HepG2 (cell line): ENCODE data around the gene WDR87. TPM values are rescaled to one million over a fixed set of nuclear protein-coding genes. Genes with fewer than 3 reads are reported as not detected.
A peak's percentile ranks its signal among the peaks of the same experiment; 100 is the strongest.

ENCODE experiments used
- ATF1 ChIP-seq: IDR thresholded peaks from 2 replicates; pipeline ENCODE4 v1.6.1; 2016; ENCODE audit warnings: mild to moderate bottlenecking, control low read depth
- BRD4 ChIP-seq: sonication (generic); formaldehyde crosslinking; IDR thresholded peaks from 2 replicates; pipeline ENCODE4 v1.4.0; 2020; ENCODE audit warnings: missing genetic modification reagents
- CBX2 ChIP-seq, 2 experiments: fragments of 200-600 bp in 1 of 2; sonication (generic); formaldehyde crosslinking in 1 of 2; IDR thresholded peaks; 2 replicates each; pipeline versions ENCODE4 v1.7.0 to v1.8.1; 2018 to 2022; ENCODE audit warnings: low read depth in 2 of 2, low read length in 1 of 2, mild to moderate bottlenecking in 1 of 2, missing genetic modification reagents in 1 of 2
- FOXC1 ChIP-seq: sonication (generic); formaldehyde crosslinking; IDR thresholded peaks from 2 replicates; pipeline ENCODE4 v1.8.0; 2022; ENCODE audit warnings: mild to moderate bottlenecking, missing genetic modification reagents, borderline replicate concordance
- GLMP ChIP-seq: sonication (generic); formaldehyde crosslinking; IDR thresholded peaks from 2 replicates; pipeline ENCODE4 v1.9.0; 2021; ENCODE audit warnings: missing genetic modification reagents, mild to moderate bottlenecking, borderline replicate concordance
- IRF9 ChIP-seq: sonication (generic); formaldehyde crosslinking; IDR thresholded peaks from 2 replicates; pipeline ENCODE4 v1.8.0; 2022; ENCODE audit warnings: missing genetic modification reagents, mild to moderate bottlenecking, borderline replicate concordance
- MAZ ChIP-seq, 2 experiments: sonication (generic) in 1 of 2; formaldehyde crosslinking in 1 of 2; IDR thresholded peaks; 2 replicates each; pipeline versions ENCODE4 v1.5.0 to v1.6.1; 2012 to 2020; ENCODE audit warnings: low read depth in 2 of 2, mild to moderate bottlenecking in 2 of 2, borderline replicate concordance in 1 of 2, improper control_type of control experiment in 1 of 2, low read length in 1 of 2, missing genetic modification reagents in 1 of 2, moderate library complexity in 1 of 2
- MLXIP ChIP-seq: sonication (generic); formaldehyde crosslinking; IDR thresholded peaks from 2 replicates; pipeline ENCODE4 v1.9.0; 2021; ENCODE audit warnings: missing genetic modification reagents, borderline replicate concordance
- SP5 ChIP-seq: IDR thresholded peaks from 2 replicates; pipeline ENCODE4 v1.6.1; 2016; ENCODE audit warnings: low read depth, borderline replicate concordance
- TARDBP ChIP-seq: sonication (generic); formaldehyde crosslinking; IDR thresholded peaks from 2 replicates; pipeline ENCODE4 v1.8.0; 2022; ENCODE audit warnings: mild to moderate bottlenecking, missing genetic modification reagents
- ZBTB42 ChIP-seq: sonication (generic); formaldehyde crosslinking; IDR thresholded peaks from 2 replicates; pipeline ENCODE4 v1.5.0; 2020; ENCODE audit warnings: mild to moderate bottlenecking, missing genetic modification reagents
- ZC3H4 ChIP-seq: sonication (generic); formaldehyde crosslinking; IDR thresholded peaks from 2 replicates; pipeline ENCODE4 v1.4.0; 2020; ENCODE audit warnings: missing genetic modification reagents, borderline replicate concordance
- ZFP62 ChIP-seq: sonication (generic); formaldehyde crosslinking; IDR thresholded peaks from 2 replicates; pipeline ENCODE4 v1.4.0; 2020; ENCODE audit warnings: missing genetic modification reagents
- ZNF264 ChIP-seq: sonication (generic); formaldehyde crosslinking; IDR thresholded peaks from 2 replicates; pipeline ENCODE4 v1.4.0; 2020; ENCODE audit warnings: missing genetic modification reagents
- ZNF280B ChIP-seq: sonication (generic); formaldehyde crosslinking; IDR thresholded peaks from 2 replicates; pipeline ENCODE4 v1.5.0; 2020; ENCODE audit warnings: missing genetic modification reagents, mild to moderate bottlenecking, borderline replicate concordance
- ZNF44 ChIP-seq: sonication (generic); formaldehyde crosslinking; IDR thresholded peaks from 2 replicates; pipeline ENCODE4 v1.5.1; 2020; ENCODE audit warnings: mild to moderate bottlenecking, missing genetic modification reagents
- ZNF547 ChIP-seq: sonication (generic); formaldehyde crosslinking; IDR thresholded peaks from 2 replicates; pipeline ENCODE4 v1.5.1; 2020; ENCODE audit warnings: mild to moderate bottlenecking, missing genetic modification reagents
- ZNF737 ChIP-seq: sonication (generic); formaldehyde crosslinking; IDR thresholded peaks from 2 replicates; pipeline ENCODE4 v1.5.0; 2020; ENCODE audit warnings: missing genetic modification reagents, mild to moderate bottlenecking, borderline replicate concordance
- ZNF784 ChIP-seq: sonication (generic); formaldehyde crosslinking; IDR thresholded peaks from 2 replicates; pipeline ENCODE4 v1.5.1; 2020; ENCODE audit warnings: missing genetic modification reagents, mild to moderate bottlenecking, borderline replicate concordance
- ZSCAN31 ChIP-seq: sonication (generic); formaldehyde crosslinking; IDR thresholded peaks from 2 replicates; pipeline ENCODE4 v1.5.0; 2020; ENCODE audit warnings: low read depth, mild to moderate bottlenecking, missing genetic modification reagents
- polyA plus RNA-seq, 8 experiments: library from polyadenylated mRNA; depleted of rRNA in 3 of 8; stranded (reverse) in 7 of 8; unstranded in 1 of 8; fragments of >200 nt; fragmentation: Illumina TruSeq in 4 of 8; extraction: Trizol in 4 of 8; gene quantifications; 2 replicates each; pipeline versions ENCODE4 v1.2.1 to v1.2.3, GENCODE V29; 2011 to 2016; ENCODE audit warnings: low read depth in 4 of 8, missing spikeins in 1 of 8, mixed read lengths in 1 of 8; ENCODE audit not compliant: insufficient read depth in 1 of 8
- total RNA-seq, 5 experiments: library from RNA; depleted of rRNA; stranded (reverse); fragments of >200 nt; fragmentation: Illumina TruSeq; extraction: Trizol; gene quantifications; 2 replicates each; pipeline ENCODE4 v1.2.3, GENCODE V29; 2016; ENCODE audit warnings: low read depth in 1 of 5

Gene WDR87
- total and polyA plus RNA-seq, 2 of the 13 experiments (the other 11 are each of a cell fraction or from before 2014, with no cell fraction given), result not detected

- peak; percentile 41; the same call in 1 of the 2 replicates for TF ChIP-seq ZNF547 (CRISPR knock-in tag)
- no peak for TF ChIP-seq ZNF737 (CRISPR knock-in tag)
- no peak for TF ChIP-seq ZSCAN31
- no peak; the same call in 1 of the 2 replicates for TF ChIP-seq ZC3H4 (CRISPR knock-in tag)
- peak; percentile 79 for TF ChIP-seq FOXC1 (CRISPR knock-in tag)
- no peak for TF ChIP-seq MAZ (IDR thresholded peaks at IDR 0.05; ENCODE audit: borderline replicate concordance, low read depth, low read length)
- peak; percentile 73 for TF ChIP-seq MAZ (CRISPR knock-in tag; IDR thresholded peaks at IDR 0.05; ENCODE audit: low read depth)
- TF ChIP-seq ATF1, result no peak
- TF ChIP-seq ZBTB42 (CRISPR knock-in tag), result peak; percentile 78; the same call in 1 of the 2 replicates
- TF ChIP-seq MLXIP (CRISPR knock-in tag), result no peak
- TF ChIP-seq BRD4, result no peak
- TF ChIP-seq ZNF280B (CRISPR knock-in tag), result 0 out of 2 replicates have a peak, but pooled peaks have one; percentile 33
- no peak for TF ChIP-seq GLMP (CRISPR knock-in tag)
- peak; percentile 40; the same call in 1 of the 2 replicates for TF ChIP-seq ZNF784 (CRISPR knock-in tag)
- no peak for TF ChIP-seq SP5
- no peak; the same call in 1 of the 2 replicates for TF ChIP-seq IRF9 (CRISPR knock-in tag)
- TF ChIP-seq TARDBP (CRISPR knock-in tag), result peak; percentile 73
- TF ChIP-seq CBX2 (IDR thresholded peaks at IDR 0.05; ENCODE audit: low read depth, low read length), result no peak
- no peak for TF ChIP-seq CBX2 (CRISPR knock-in tag; IDR thresholded peaks at IDR 0.05; ENCODE audit: low read depth)
- no peak for TF ChIP-seq ZNF44 (CRISPR knock-in tag)
- no peak for TF ChIP-seq ZNF264 (CRISPR knock-in tag)
- no peak for TF ChIP-seq ZFP62 (CRISPR knock-in tag)
Measured at GRCh38 chr19:37906869-37907734, 708 bp upstream of the WDR87 start, which contains the start of gene SIPA1L3 (continued).
